IMR-90 (cell line): Measurements from ENCODE around the gene CXCL13. TPM values are rescaled to one million over a fixed set of nuclear protein-coding genes. Genes with fewer than 3 reads are reported as not detected.

Experiments used
- ATAC-seq: fragments of 200-7000 bp; cut with Tn5 transposase; 2 replicates; pipeline ENCODE4 v1.9.1; 2020; ENCODE audit warnings: low read depth, mild to moderate bottlenecking, moderate library complexity
- BruUV-seq: library from RNA; stranded (reverse); fragments of 400-500 nt; replicated peaks from 2 replicates; lab custom pipeline; 2021; lab: Mats Ljungman, UMichigan
- CTCF ChIA-PET: fragments of 300-600 bp; formaldehyde crosslinking; extraction: SDS; loops from one replicate; lab custom pipeline; 2021; ENCODE audit warnings: antibody characterized with exemption; lab: Yijun Ruan, JAX
- POLR2A ChIA-PET: fragments of 300-600 bp; sonication (Branson Sonifier 250); formaldehyde crosslinking; loops from one replicate; lab custom pipeline; 2022; ENCODE audit warnings: antibody characterized with exemption; ENCODE audit not compliant: unreplicated experiment; lab: Charles Lee
- DNase-seq: peaks from one replicate; pipeline ENCODE4 v3.0.0; 2013
- H2AFZ ChIP-seq: replicated peaks from 2 replicates; pipeline ENCODE3; 2013; ENCODE audit warnings: low read length, mild to moderate bottlenecking; ENCODE audit not compliant: poor library complexity
- H2AK5ac ChIP-seq: 2 replicates; pipeline ENCODE4 v1.6.1; 2013; ENCODE audit warnings: low read depth, low read length, inconsistent platforms
- H2AK9ac ChIP-seq: replicated peaks from 2 replicates; pipeline ENCODE3; 2013; ENCODE audit warnings: mild to moderate bottlenecking, low read depth, low read length, moderate library complexity; ENCODE audit not compliant: poor library complexity
- H2BK120ac ChIP-seq: 2 replicates; pipeline ENCODE4 v1.6.1; 2013; ENCODE audit warnings: low read depth, low read length, inconsistent platforms
- H2BK15ac ChIP-seq: 3 replicates; pipeline ENCODE4 v1.6.1; 2013; ENCODE audit warnings: low read depth, low read length, inconsistent platforms
- H2BK20ac ChIP-seq: 2 replicates; pipeline ENCODE4 v1.6.1; 2013; ENCODE audit warnings: low read depth, mild to moderate bottlenecking, inconsistent platforms, low read length, moderate library complexity
- H2BK5ac ChIP-seq: 2 replicates; pipeline ENCODE4 v1.6.1; 2013; ENCODE audit warnings: mild to moderate bottlenecking, low read depth, low read length, inconsistent platforms; ENCODE audit not compliant: poor library complexity, severe bottlenecking
- H3K14ac ChIP-seq: replicated peaks from 2 replicates; pipeline ENCODE4 v1.6.1; 2013; ENCODE audit warnings: low read depth, low read length, inconsistent platforms
- H3K18ac ChIP-seq: 2 replicates; pipeline ENCODE4 v1.6.1; 2013; ENCODE audit warnings: low read depth, low read length, control low read depth
- H3K23ac ChIP-seq: 2 replicates; pipeline ENCODE4 v1.6.1; 2013; ENCODE audit warnings: low read depth, low read length, inconsistent platforms
- H3K27ac ChIP-seq: 2 replicates; pipeline ENCODE4 v1.5.1; 2013; ENCODE audit warnings: mild to moderate bottlenecking, control low read depth, low read length; ENCODE audit not compliant: insufficient read depth
- H3K27me3 ChIP-seq: 2 replicates; pipeline ENCODE4 v1.6.1; 2013; ENCODE audit warnings: low read length; ENCODE audit not compliant: control insufficient read depth, insufficient read depth
- H3K36me3 ChIP-seq: 2 replicates; pipeline ENCODE4 v1.6.1; 2013; ENCODE audit warnings: low read length, mixed read lengths; ENCODE audit not compliant: control insufficient read depth, insufficient read depth
- H3K4ac ChIP-seq: 2 replicates; pipeline ENCODE4 v1.6.1; 2013; ENCODE audit warnings: low read depth, low read length, inconsistent platforms
- H3K4me1 ChIP-seq: 2 replicates; pipeline ENCODE4 v1.6.1; 2013; ENCODE audit warnings: low read length, mixed read lengths; ENCODE audit not compliant: control insufficient read depth, insufficient read depth
- H3K4me2 ChIP-seq: 2 replicates; pipeline ENCODE4 v1.6.1; 2013; ENCODE audit warnings: low read depth, mild to moderate bottlenecking, control low read depth, low read length, moderate library complexity
- H3K4me3 ChIP-seq: 2 replicates; pipeline ENCODE4 v1.5.1; 2013; ENCODE audit warnings: low read depth, mild to moderate bottlenecking, control low read depth, low read length, moderate library complexity; ENCODE audit not compliant: insufficient read depth
- H3K56ac ChIP-seq: 2 replicates; pipeline ENCODE4 v1.6.1; 2013; ENCODE audit warnings: low read length, inconsistent platforms; ENCODE audit not compliant: insufficient read depth; ENCODE audit errors: extremely low read depth
- H3K79me1 ChIP-seq, 2 experiments: 2 replicates each; pipeline ENCODE4 v1.6.1; 2013; ENCODE audit warnings: low read length in 2 of 2, inconsistent platforms in 1 of 2, low read depth in 1 of 2
- H3K9ac ChIP-seq: 2 replicates; pipeline ENCODE4 v1.6.1; 2013; ENCODE audit warnings: low read depth, low read length, control low read depth
- H3K9me1 ChIP-seq: 2 replicates; pipeline ENCODE4 v1.6.1; 2013; ENCODE audit warnings: low read length, inconsistent platforms; ENCODE audit not compliant: insufficient read depth
- H3K9me3 ChIP-seq: 2 replicates; pipeline ENCODE4 v1.6.1; 2013; ENCODE audit warnings: low read length; ENCODE audit not compliant: control insufficient read depth, insufficient read depth
- H4K20me1 ChIP-seq: 2 replicates; pipeline ENCODE4 v1.6.1; 2013; ENCODE audit warnings: low read length, inconsistent platforms; ENCODE audit not compliant: insufficient read depth
- H4K5ac ChIP-seq: 2 replicates; pipeline ENCODE4 v1.6.1; 2013; ENCODE audit warnings: mild to moderate bottlenecking, low read depth, low read length, control low read depth
- H4K8ac ChIP-seq, 2 experiments: 2 replicates each; pipeline ENCODE4 v1.6.1; 2013; ENCODE audit warnings: low read depth in 2 of 2, low read length in 2 of 2, control low read depth in 1 of 2, inconsistent platforms in 1 of 2
- H4K91ac ChIP-seq: 2 replicates; pipeline ENCODE4 v1.6.1; 2013; ENCODE audit warnings: low read depth, low read length, inconsistent platforms; ENCODE audit not compliant: insufficient read depth
- BHLHE40 ChIP-seq: fragments of 150-350 bp; IDR thresholded peaks from 2 replicates; pipeline ENCODE4 v1.6.1; 2016; ENCODE audit warnings: mild to moderate bottlenecking, low read depth, low read length
- CEBPB ChIP-seq: IDR thresholded peaks from 2 replicates; pipeline ENCODE4 v1.6.1; 2012; ENCODE audit warnings: low read depth, low read length, improper control_type of control experiment
- CHD1 ChIP-seq: IDR thresholded peaks from 2 replicates; pipeline ENCODE4 v1.6.1; 2012; ENCODE audit warnings: low read depth, low read length, improper control_type of control experiment
- CTCF ChIP-seq: conservative IDR thresholded peaks from 2 replicates; pipeline ENCODE4 v1.5.1; 2012; ENCODE audit warnings: mild to moderate bottlenecking, low read depth, low read length, improper control_type of control experiment
- ELK1 ChIP-seq: fragments of 150-350 bp; IDR thresholded peaks from 2 replicates; pipeline ENCODE4 v1.6.1; 2016; ENCODE audit warnings: low read depth, mild to moderate bottlenecking, low read length, moderate library complexity, borderline replicate concordance
- FOS ChIP-seq: fragments of 150-350 bp; IDR thresholded peaks from 2 replicates; pipeline ENCODE4 v1.6.1; 2016; ENCODE audit warnings: low read depth, low read length
- MAFK ChIP-seq: IDR thresholded peaks from 2 replicates; pipeline ENCODE4 v1.6.1; 2012; ENCODE audit warnings: low read depth, low read length, improper control_type of control experiment
- MAZ ChIP-seq: IDR thresholded peaks from 2 replicates; pipeline ENCODE4 v1.6.1; 2012; ENCODE audit warnings: low read depth, mild to moderate bottlenecking, low read length, improper control_type of control experiment, moderate library complexity, borderline replicate concordance
- MXI1 ChIP-seq: IDR thresholded peaks from 2 replicates; pipeline ENCODE4 v1.6.1; 2012; ENCODE audit warnings: low read depth, mild to moderate bottlenecking, low read length, moderate library complexity, borderline replicate concordance
- NFE2L2 ChIP-seq: fragments of 150-350 bp; IDR thresholded peaks from 2 replicates; pipeline ENCODE4 v1.6.1; 2016; ENCODE audit warnings: low read depth, mild to moderate bottlenecking, low read length
- POLR2A ChIP-seq: IDR thresholded peaks from 2 replicates; pipeline ENCODE4 v1.6.1; 2012; ENCODE audit warnings: mild to moderate bottlenecking, low read depth, low read length
- RAD21 ChIP-seq: IDR thresholded peaks from 2 replicates; pipeline ENCODE4 v1.6.1; 2012; ENCODE audit warnings: low read length, improper control_type of control experiment
- RCOR1 ChIP-seq: IDR thresholded peaks from 2 replicates; pipeline ENCODE4 v1.6.1; 2012; ENCODE audit warnings: mild to moderate bottlenecking, low read length, improper control_type of control experiment; ENCODE audit not compliant: insufficient replicate concordance
- RFX5 ChIP-seq: IDR thresholded peaks from 2 replicates; pipeline ENCODE4 v1.8.0; 2012; ENCODE audit warnings: low read depth, mild to moderate bottlenecking, low read length, moderate library complexity
- SMC3 ChIP-seq: fragments of 150-350 bp; IDR thresholded peaks from 2 replicates; pipeline ENCODE4 v1.6.1; 2016; ENCODE audit warnings: low read depth, mild to moderate bottlenecking, antibody characterized with exemption, low read length, moderate library complexity
- USF2 ChIP-seq: fragments of 150-350 bp; IDR thresholded peaks from 2 replicates; pipeline ENCODE4 v1.6.1; 2017; ENCODE audit warnings: mild to moderate bottlenecking, antibody characterized with exemption, low read length, low read depth
- dilution Hi-C: fragments of 300-500 bp; cut with HindIII; formaldehyde crosslinking; loops from one replicate; pipeline ENCODE4 v1.14.3; 2018; ENCODE audit warnings: low sequenced_read_pairs; ENCODE audit not compliant: unreplicated experiment
- in situ Hi-C: fragments of 300-500 bp; cut with MboI; formaldehyde crosslinking; loops from 3 replicates; pipeline ENCODE4 v1.14.3; 2019; ENCODE audit warnings: low sequenced_read_pairs, inconsistent platforms, mixed read lengths
- intact Hi-C: fragments of 100-400 bp; cut with micrococcal nuclease; formaldehyde crosslinking; loops from 2 replicates; pipeline ENCODE4 v1.10.0; 2022
- polyA plus RNA-seq, 3 experiments: library from polyadenylated mRNA; depleted of rRNA; stranded (reverse); fragments of >200 nt; gene quantifications; 2 replicates each; pipeline ENCODE4 v1.2.3, GENCODE V29; 2012; ENCODE audit warnings: low replicate concordance in 1 of 3
- total RNA-seq: library from RNA; depleted of rRNA; stranded (reverse); fragments of >200 nt; gene quantifications from 2 replicates; pipeline ENCODE4 v1.2.3, GENCODE V29; 2012

Gene CXCL13
- total and polyA plus RNA-seq, 2 of the 4 experiments (the other 2 are of a cell fraction), result not detected

- H3K9me1 ChIP-seq, result peaks cover 6% of the 10 kb centered on the region; the same call in 1 of the 2 replicates
- no TSS peak for BruUV-seq
- H4K91ac ChIP-seq, result no peak overlapping the region
- no peak overlapping the region for H2BK20ac ChIP-seq
- H3K27ac ChIP-seq, result no peak overlapping the region
- H3K9ac ChIP-seq, result no peak overlapping the region
- no peak overlapping the region for H2AFZ ChIP-seq
- H3K4ac ChIP-seq, result no peak overlapping the region
- H3K36me3 ChIP-seq, result no peaks in the 10 kb centered on the region
- H2BK5ac ChIP-seq, result no peak overlapping the region
- POLR2A ChIA-PET, result no interaction called here
- no peak overlapping the region for H2AK5ac ChIP-seq
- no peak overlapping the region for H4K8ac ChIP-seq
- H3K4me3 ChIP-seq, result no peak overlapping the region
- dilution Hi-C loops (no loop called here), in situ Hi-C loops (no loop called here), intact Hi-C loops (no loop called here)
- no peak overlapping the region for H3K18ac ChIP-seq
- no peak for TF ChIP-seq CEBPB
- TF ChIP-seq BHLHE40, result no peak
- TF ChIP-seq MAFK, result no peak
- no peak for TF ChIP-seq CTCF
- TF ChIP-seq MXI1, result no peak
- TF ChIP-seq FOS, result no peak
- TF ChIP-seq ELK1, result no peak
- no peak for TF ChIP-seq POLR2A
- TF ChIP-seq RAD21, result no peak
- TF ChIP-seq RFX5, result no peak
- no peak for TF ChIP-seq MAZ
- no peak for TF ChIP-seq SMC3
- TF ChIP-seq CHD1, result no peak
- TF ChIP-seq RCOR1, result no peak
- no peak for TF ChIP-seq USF2
- TF ChIP-seq NFE2L2, result no peak
- DNase-seq (no peak), ATAC-seq (no peak)
- CTCF ChIA-PET, result no interaction called here
- no peaks in the 10 kb centered on the region for H3K79me1 ChIP-seq
- no peaks in the 10 kb centered on the region for H3K27me3 ChIP-seq
- H4K5ac ChIP-seq, result no peak overlapping the region
- H3K23ac ChIP-seq, result no peak overlapping the region
- H2AK9ac ChIP-seq, result no peak overlapping the region
- no peak overlapping the region for H3K4me2 ChIP-seq
- H2BK120ac ChIP-seq, result no peak overlapping the region
- H3K14ac ChIP-seq, result no peak overlapping the region
- no peaks in the 10 kb centered on the region for H3K9me3 ChIP-seq
- H2BK15ac ChIP-seq, result no peak overlapping the region
- no peak overlapping the region for H3K56ac ChIP-seq
- H4K20me1 ChIP-seq, result no peaks in the 10 kb centered on the region
- peaks cover 7% of the 10 kb centered on the region for H3K4me1 ChIP-seq
Observed at GRCh38 chr4:77576351-77576750, 29.3 kb upstream of the CXCL13 start.
